ENCODE results near the gene GSC2. TPM values are rescaled to one million over a fixed set of nuclear protein-coding genes. Genes with fewer than 3 reads are reported as not detected.

GSC2 gene
- total RNA-seq, 1 donor from 2014 or later: not detected

DNA sequence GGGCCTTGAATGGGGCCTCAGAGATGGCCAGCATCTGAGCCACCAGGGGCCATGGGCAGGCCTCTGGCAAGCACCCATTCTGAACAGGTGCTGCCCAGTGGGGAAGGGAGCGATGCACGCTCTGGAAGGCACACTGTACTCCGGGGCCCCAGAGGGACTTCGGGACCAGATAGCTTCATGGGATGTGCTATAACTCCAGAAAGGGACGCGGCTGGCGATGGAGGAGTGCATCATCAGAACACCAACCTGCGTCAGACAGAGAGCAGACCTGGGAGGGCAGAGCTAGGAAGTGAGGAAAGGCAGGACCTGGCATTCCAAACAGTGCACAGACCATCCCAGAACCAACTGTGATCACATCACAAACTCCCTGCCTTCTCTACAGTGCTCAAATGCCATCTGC, 44.6 kb downstream of the GSC2 start:
- intact Hi-C loops (cut with micrococcal nuclease): no loop called here

DNA sequence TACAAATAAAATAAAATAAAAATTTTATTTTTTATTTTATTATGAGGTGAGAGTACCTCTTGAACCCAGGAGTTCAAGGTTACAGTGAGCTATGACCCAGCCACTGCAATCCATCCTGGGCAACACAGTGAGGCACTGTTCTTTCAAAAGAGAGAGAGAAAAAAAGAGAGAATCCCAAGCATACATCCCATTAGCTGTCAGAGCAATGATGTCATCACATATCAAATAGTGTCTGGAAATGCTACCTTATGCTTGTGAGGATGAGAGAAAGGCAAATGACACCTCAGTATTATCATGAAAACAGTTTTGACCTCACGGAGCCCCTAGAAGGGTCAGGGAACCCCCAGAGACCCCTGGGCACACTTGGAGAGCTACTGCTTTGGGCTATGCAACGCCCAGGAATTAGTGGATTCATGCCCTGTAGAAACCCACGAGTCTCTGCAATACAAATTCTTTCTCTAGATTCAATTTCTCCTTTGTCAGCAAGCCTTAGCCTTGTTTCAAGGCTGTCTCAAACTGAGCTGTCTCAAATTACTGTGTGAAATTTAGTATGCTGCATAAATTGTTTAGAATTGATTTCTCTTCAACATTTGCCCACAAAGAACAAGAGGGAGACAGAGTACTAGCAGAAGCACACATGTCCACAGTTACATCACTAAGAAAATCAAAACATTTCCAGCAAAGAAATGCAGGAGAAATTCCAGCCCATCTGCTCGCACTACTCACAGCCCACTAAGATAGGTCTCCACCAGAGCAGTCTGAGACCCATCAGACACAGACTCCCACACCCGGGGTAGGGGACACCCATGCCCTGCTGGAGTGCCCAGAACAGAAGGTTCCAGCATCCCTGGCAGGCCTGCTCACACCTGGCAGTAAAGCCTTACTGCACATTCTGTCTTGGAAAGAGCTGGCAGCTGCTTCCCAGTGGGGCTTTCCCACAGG, 45.9 kb downstream of the GSC2 start:
- intact Hi-C loops (cut with micrococcal nuclease): no loop called here

DNA sequence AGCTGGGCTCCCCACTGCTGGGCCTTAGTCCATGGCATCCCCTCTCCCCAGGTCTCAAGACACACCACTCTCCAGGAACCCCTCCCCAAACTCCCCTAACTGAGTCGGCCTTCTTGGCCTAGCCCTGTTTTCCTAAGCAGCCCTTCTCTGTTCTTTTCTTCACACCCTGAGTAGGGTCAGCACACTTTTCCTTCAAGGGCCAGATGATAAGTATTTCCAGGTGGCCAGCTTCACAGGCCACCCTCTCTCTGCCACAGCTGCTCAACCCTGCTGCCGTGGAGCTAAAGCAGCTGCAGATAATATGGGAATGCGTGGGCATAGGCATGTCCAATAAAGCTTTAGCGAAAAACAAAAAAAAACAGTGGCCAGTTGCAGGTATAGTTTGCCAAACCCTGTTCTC, 51.9 kb downstream of the GSC2 start:
- intact Hi-C loops (cut with micrococcal nuclease): no loop called here

- intact Hi-C loops (cut with micrococcal nuclease): no loop called here
Measured at GRCh38 chr22:19097518-19097917, 52.6 kb downstream of the GSC2 start.

Other genes starting within 250 kb of the GSC2 start
- 0.68 and 0.80 TPM in 2 replicates for gene DGCR6, start 244.0 kb downstream of the GSC2 start, total RNA-seq
- 0.32 TPM in 1 of 2 replicates, not detected in the other for gene PRODH, start 214.0 kb downstream of the GSC2 start, total RNA-seq
- gene DGCR2, start 27.9 kb downstream of the GSC2 start, total RNA-seq: 29.3 and 31.7 TPM in 2 replicates
- not detected in 2 replicates for gene TSSK2, start 19.0 kb downstream of the GSC2 start, total RNA-seq
- gene ESS2, start 5.6 kb downstream of the GSC2 start, total RNA-seq: 18.0 and 20.0 TPM in 2 replicates
- gene SLC25A1, start 28.4 kb upstream of the GSC2 start, total RNA-seq: 42.6 and 45.4 TPM in 2 replicates
- gene CLTCL1, start 141.4 kb upstream of the GSC2 start, total RNA-seq: 0.84 and 1.0 TPM in 2 replicates